Measurements from ENCODE around the gene DNAJC5. TPM values are rescaled to one million over a fixed set of nuclear protein-coding genes. Genes with fewer than 3 reads are reported as not detected.

The DNAJC5 gene
- total and polyA plus RNA-seq, 2 donors (not counting 3 experiments of a cell fraction or from before 2014, with no cell fraction given), result 44.7 to 60.3 TPM

DNA sequence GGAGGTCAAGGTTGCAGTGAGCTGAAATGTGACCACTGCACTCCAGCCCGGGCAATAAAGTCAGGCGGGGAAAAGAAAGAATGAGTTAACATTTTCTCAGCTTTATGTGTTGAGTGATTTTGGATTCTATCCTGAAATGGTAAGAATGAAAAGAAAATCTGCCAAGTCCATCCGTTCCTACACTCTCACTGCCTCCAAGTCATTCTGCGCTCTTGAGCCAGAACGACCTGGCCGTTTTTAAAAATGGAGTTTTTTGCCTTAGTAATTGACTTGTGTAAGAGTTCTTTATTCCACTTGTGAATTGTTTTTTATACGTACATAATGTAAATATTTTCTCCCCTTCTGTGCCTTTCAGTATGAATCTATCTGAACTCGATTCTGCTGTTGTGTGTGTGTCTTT is 28.7 kb downstream of the DNAJC5 start:
- Histone ChIP-seq H3K36me3 (ENCODE audit: control insufficient read depth in 2 of 2, extremely low read depth in 1 of 2, insufficient read depth in 2 of 2, low read length in 2 of 2) (peaks cover 10 to 13% of the 10 kb centered on the region in 2 experiments), H3K9me3 (replicated peaks; ENCODE audit: control insufficient read depth, insufficient read depth, low read length) (no peaks in the 10 kb centered on the region), H3K4me2 (ENCODE audit: insufficient read depth, low read length) (no peak overlapping the region), H4K20me1 (replicated peaks; ENCODE audit: control insufficient read depth, extremely low read depth, insufficient read depth, low read length) (peaks cover 8% of the 10 kb centered on the region), H3K9me1 (replicated peaks; ENCODE audit: control insufficient read depth, extremely low read depth, insufficient read depth, low read length) (no peaks in the 10 kb centered on the region), H3K27ac (ENCODE audit: insufficient read depth, low read depth, low read length) (no peak overlapping the region), H2AFZ (ENCODE audit: low read depth, low read length) (no peak overlapping the region), H3K4me3 (replicated peaks in 1 of 3; ENCODE audit: insufficient read depth in 1 of 3, low read depth in 1 of 3, low read length in 3 of 3) (no peak overlapping the region), H3K27me3 (ENCODE audit: control insufficient read depth in 2 of 2, insufficient read depth in 2 of 2, low read length in 2 of 2) (no peaks in the 10 kb centered on the region), H3K79me2 (ENCODE audit: control insufficient read depth, insufficient read depth, low read length) (peaks cover 76% of the 10 kb centered on the region), H3K4me1 (ENCODE audit: control insufficient read depth, extremely low read depth, insufficient read depth, low read length) (no peaks in the 10 kb centered on the region), H3K9ac (replicated peaks; ENCODE audit: extremely low read depth, insufficient read depth, low read length) (no peak overlapping the region)
- no peak for TF ChIP-seq FOS (IDR thresholded peaks at IDR 0.05; ENCODE audit: borderline replicate concordance, insufficient read depth, low read length)
- TF ChIP-seq GATA2 (IDR thresholded peaks at IDR 0.05; ENCODE audit: insufficient read depth, insufficient read length, low read depth, low read length), result no peak
- no peak for TF ChIP-seq MYC (IDR thresholded peaks at IDR 0.05; ENCODE audit: low read depth, low read length)
- no peak for TF ChIP-seq EZH2 (IDR thresholded peaks at IDR 0.05; ENCODE audit: borderline replicate concordance, low read depth, low read length, severe bottlenecking)
- TF ChIP-seq, protein P1, sequence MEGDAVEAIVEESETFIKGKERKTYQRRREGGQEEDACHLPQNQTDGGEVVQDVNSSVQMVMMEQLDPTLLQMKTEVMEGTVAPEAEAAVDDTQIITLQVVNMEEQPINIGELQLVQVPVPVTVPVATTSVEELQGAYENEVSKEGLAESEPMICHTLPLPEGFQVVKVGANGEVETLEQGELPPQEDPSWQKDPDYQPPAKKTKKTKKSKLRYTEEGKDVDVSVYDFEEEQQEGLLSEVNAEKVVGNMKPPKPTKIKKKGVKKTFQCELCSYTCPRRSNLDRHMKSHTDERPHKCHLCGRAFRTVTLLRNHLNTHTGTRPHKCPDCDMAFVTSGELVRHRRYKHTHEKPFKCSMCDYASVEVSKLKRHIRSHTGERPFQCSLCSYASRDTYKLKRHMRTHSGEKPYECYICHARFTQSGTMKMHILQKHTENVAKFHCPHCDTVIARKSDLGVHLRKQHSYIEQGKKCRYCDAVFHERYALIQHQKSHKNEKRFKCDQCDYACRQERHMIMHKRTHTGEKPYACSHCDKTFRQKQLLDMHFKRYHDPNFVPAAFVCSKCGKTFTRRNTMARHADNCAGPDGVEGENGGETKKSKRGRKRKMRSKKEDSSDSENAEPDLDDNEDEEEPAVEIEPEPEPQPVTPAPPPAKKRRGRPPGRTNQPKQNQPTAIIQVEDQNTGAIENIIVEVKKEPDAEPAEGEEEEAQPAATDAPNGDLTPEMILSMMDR (IDR thresholded peaks at IDR 0.05; ENCODE audit: extremely low read depth in 1 of 2, insufficient read depth in 1 of 2, low read depth in 1 of 2, low read length in 2 of 2), result no peak
- no peak for TF ChIP-seq POLR2A (IDR thresholded peaks at IDR 0.05; ENCODE audit: low read depth, low read length)
- TF ChIP-seq POLR2AphosphoS5 (IDR thresholded peaks at IDR 0.05; ENCODE audit: insufficient read depth, low read depth, low read length), result no peak
- TF ChIP-seq, protein P2, sequence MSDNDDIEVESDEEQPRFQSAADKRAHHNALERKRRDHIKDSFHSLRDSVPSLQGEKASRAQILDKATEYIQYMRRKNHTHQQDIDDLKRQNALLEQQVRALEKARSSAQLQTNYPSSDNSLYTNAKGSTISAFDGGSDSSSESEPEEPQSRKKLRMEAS (IDR thresholded peaks at IDR 0.05; ENCODE audit: insufficient read depth, insufficient read length), result no peak
- no peak for TF ChIP-seq JUN (IDR thresholded peaks at IDR 0.05; ENCODE audit: borderline replicate concordance, insufficient read depth, insufficient read length, low read depth)
- dilution Hi-C loops (cut with MboI; ENCODE audit: extremely low pct_ligation_motif_present, low sequenced_read_pairs) (no loop called here), intact Hi-C loops (cut with micrococcal nuclease) (no loop called here)
- FAIRE-seq, result no peak
- DNase-seq (ENCODE audit: low read depth, low spot score), result no peak
- ChIA-PET POLR2A (no interaction called here), CTCF (interaction anchor here (1.2 kb wide), 1 partner anchor 50 kb away, joined by 3 read pairs; no protein-coding TSS in a partner anchor)
- no TSS peak for BruUV-seq (replicated peaks)
